CD14-positive monocyte (primary cell): ENCODE measurements around the gene NEDD8. TPM values are rescaled to one million over a fixed set of nuclear protein-coding genes. Genes with fewer than 3 reads are reported as not detected.

ENCODE experiments used
- DNase-seq, 3 donors: peaks; one replicate each; pipeline ENCODE4 v3.0.0-alpha.2; 2011 to 2022
- H2AFZ ChIP-seq: 2 replicates; pipeline ENCODE4 v1.6.0; 2012; ENCODE audit warnings: mild to moderate bottlenecking, low read depth, low read length, inconsistent platforms; ENCODE audit not compliant: insufficient read depth, poor library complexity, severe bottlenecking
- H3K27ac ChIP-seq, 2 donors: 1 replicate in 1 of 2; 2 replicates in 1 of 2; pipeline ENCODE4 v1.5.1; 2012 to 2013; ENCODE audit warnings: low read length in 2 of 2, control low read depth in 1 of 2, inconsistent platforms in 1 of 2, low read depth in 1 of 2, mild to moderate bottlenecking in 1 of 2
- H3K27me3 ChIP-seq, 2 donors: one replicate each; pipeline versions ENCODE4 v1.6.0 to v1.6.1; 2011 to 2013; ENCODE audit warnings: low read length in 2 of 2; ENCODE audit not compliant: control insufficient read depth in 2 of 2, insufficient read depth in 2 of 2
- H3K36me3 ChIP-seq, 2 donors: replicated peaks in 1 of 2; 1 replicate in 1 of 2; 2 replicates in 1 of 2; pipeline versions ENCODE4 v1.5.1 to v1.6.1; 2012 to 2013; ENCODE audit warnings: low read length in 2 of 2, control low read depth in 1 of 2, inconsistent platforms in 1 of 2, mild to moderate bottlenecking in 1 of 2; ENCODE audit not compliant: insufficient read depth in 2 of 2, control insufficient read depth in 1 of 2
- H3K4me1 ChIP-seq, 2 donors: 1 replicate in 1 of 2; 2 replicates in 1 of 2; pipeline versions ENCODE4 v1.5.1 to v1.6.1; 2012 to 2013; ENCODE audit warnings: low read length in 2 of 2, control low read depth in 1 of 2, inconsistent platforms in 1 of 2, mild to moderate bottlenecking in 1 of 2, moderate library complexity in 1 of 2; ENCODE audit not compliant: insufficient read depth in 2 of 2, control insufficient read depth in 1 of 2
- H3K4me2 ChIP-seq: replicated peaks from 2 replicates; pipeline ENCODE3; 2012; ENCODE audit warnings: low read length, moderate library complexity, mild to moderate bottlenecking; ENCODE audit not compliant: poor library complexity, severe bottlenecking; ENCODE audit errors: extremely low read depth
- H3K4me3 ChIP-seq, 3 experiments: fragments of 200-600 bp in 1 of 3; sonication (generic) in 1 of 3; replicated peaks in 1 of 3; 1 replicate in 2 of 3; 2 replicates in 1 of 3; pipeline ENCODE4 v1.5.1; 2011 to 2013; ENCODE audit warnings: low read length in 3 of 3, mild to moderate bottlenecking in 3 of 3, control low read depth in 2 of 3, low read depth in 2 of 3, inconsistent platforms in 1 of 3, moderate library complexity in 1 of 3
- H3K79me2 ChIP-seq: 2 replicates; pipeline ENCODE4 v1.6.0; 2012; ENCODE audit warnings: mild to moderate bottlenecking, control low read depth, inconsistent platforms, low read length, moderate library complexity; ENCODE audit not compliant: insufficient read depth
- H3K9ac ChIP-seq: 2 replicates; pipeline ENCODE4 v1.6.0; 2017; ENCODE audit warnings: low read length, mild to moderate bottlenecking; ENCODE audit not compliant: insufficient read depth, poor library complexity, severe bottlenecking
- H3K9me3 ChIP-seq, 2 donors: replicated peaks in 1 of 2; 1 replicate in 1 of 2; 2 replicates in 1 of 2; pipeline versions ENCODE4 v1.5.1 to v1.6.1; 2012 to 2013; ENCODE audit warnings: low read length in 2 of 2, control low read depth in 1 of 2; ENCODE audit not compliant: control insufficient read depth in 1 of 2, insufficient read depth in 1 of 2
- H4K20me1 ChIP-seq: 2 replicates; pipeline ENCODE4 v1.6.0; 2012; ENCODE audit warnings: mild to moderate bottlenecking, low read length, control low read depth, moderate library complexity; ENCODE audit not compliant: insufficient read depth
- H3K27ac Mint-ChIP-seq, 7 donors: one replicate each; pipeline ENCODE4 v1.8.0; 2020; ENCODE audit warnings: mild to moderate bottlenecking in 7 of 7, mixed read lengths in 7 of 7, moderate library complexity in 6 of 7, inconsistent platforms in 2 of 7
- H3K27me3 Mint-ChIP-seq, 3 donors: one replicate each; pipeline ENCODE4 v1.8.0; 2021 to 2022; ENCODE audit warnings: low read depth in 3 of 3, mild to moderate bottlenecking in 3 of 3, mixed read lengths in 3 of 3, moderate library complexity in 3 of 3, inconsistent platforms in 1 of 3
- H3K36me3 Mint-ChIP-seq, 2 donors: one replicate each; pipeline ENCODE4 v1.8.0; 2020; ENCODE audit warnings: mixed read lengths in 2 of 2, inconsistent platforms in 1 of 2, mild to moderate bottlenecking in 1 of 2
- H3K4me1 Mint-ChIP-seq: one replicate; pipeline ENCODE4 v1.8.0; 2020; ENCODE audit warnings: mild to moderate bottlenecking, mixed read lengths
- H3K4me3 Mint-ChIP-seq, 2 donors: one replicate each; pipeline ENCODE4 v1.8.0; 2020; ENCODE audit warnings: mild to moderate bottlenecking in 2 of 2, mixed read lengths in 2 of 2, moderate library complexity in 1 of 2
- H3K9me3 Mint-ChIP-seq, 7 donors: one replicate each; pipeline ENCODE4 v1.8.0; 2020 to 2022; ENCODE audit warnings: mixed read lengths in 7 of 7, mild to moderate bottlenecking in 6 of 7, moderate library complexity in 6 of 7, inconsistent platforms in 2 of 7
- CTCF ChIP-seq: fragments of 200-600 bp; IDR thresholded peaks from one replicate; pipeline ENCODE4 v1.8.0; 2022; ENCODE audit warnings: antibody characterized with exemption, mild to moderate bottlenecking
- WGBS: methylation state at CpG from one replicate; pipeline ENCODE4 v1.1.5; 2013; ENCODE audit warnings: missing lambda C conversion rate; ENCODE audit not compliant: insufficient coverage; 5-methylcytosine and 5-hydroxymethylcytosine counted together
- intact Hi-C, 2 donors: fragments of 100-400 bp; cut with micrococcal nuclease; formaldehyde crosslinking; loops; one replicate each; pipeline versions ENCODE4 v1.15.0 to v1.15.1; 2023
- polyA plus RNA-seq, 3 donors: library from polyadenylated mRNA; depleted of rRNA in 1 of 3; unstranded in 2 of 3; stranded (reverse) in 1 of 3; fragments of 300-500 nt in 2 of 3; fragments of >200 nt in 1 of 3; fragmentation: Illumina TruSeq in 2 of 3; gene quantifications; 1 replicate in 2 of 3; 2 replicates in 1 of 3; pipeline ENCODE4 v1.2.3, GENCODE V29; 2012 to 2021

Gene NEDD8
- polyA plus RNA-seq, 3 donors = 164 to 335 (median 306) TPM

DNA sequence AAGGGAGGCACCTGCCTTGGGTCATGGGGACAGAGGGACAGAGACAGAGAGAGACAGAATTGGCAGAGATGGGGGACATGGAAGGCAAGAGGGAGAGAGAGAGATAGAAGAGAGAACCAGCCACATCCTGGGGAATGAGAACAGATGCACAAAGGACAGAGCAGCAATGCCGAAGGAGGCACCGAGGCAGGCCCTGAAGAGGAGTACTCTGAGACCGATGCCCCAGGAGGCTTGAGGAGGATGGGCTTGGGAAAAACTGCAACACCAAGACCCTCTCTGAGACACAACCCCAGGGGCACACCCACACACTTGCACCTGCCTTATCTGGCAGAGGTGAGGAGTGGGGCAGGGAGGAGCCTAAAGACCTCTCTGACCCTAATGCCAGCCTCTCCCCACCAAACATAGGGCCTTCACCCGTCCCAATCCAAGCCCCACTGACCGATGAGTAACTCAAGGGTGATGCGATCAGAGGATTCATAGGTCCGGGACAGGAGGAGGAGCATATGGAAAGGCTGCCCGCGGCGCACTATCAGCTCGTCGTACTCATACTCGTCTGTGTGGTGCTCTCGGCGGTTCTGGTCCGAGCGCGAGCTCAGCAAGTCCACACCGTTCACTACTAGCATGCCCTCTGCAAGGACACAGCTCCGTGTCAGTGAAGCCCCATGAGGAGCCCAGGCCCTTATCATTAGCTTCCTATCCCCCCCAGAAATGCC lies 29.2 kb upstream of the NEDD8 start:
- DNase-seq = no peak
- intact Hi-C loops = no loop called here

DNA sequence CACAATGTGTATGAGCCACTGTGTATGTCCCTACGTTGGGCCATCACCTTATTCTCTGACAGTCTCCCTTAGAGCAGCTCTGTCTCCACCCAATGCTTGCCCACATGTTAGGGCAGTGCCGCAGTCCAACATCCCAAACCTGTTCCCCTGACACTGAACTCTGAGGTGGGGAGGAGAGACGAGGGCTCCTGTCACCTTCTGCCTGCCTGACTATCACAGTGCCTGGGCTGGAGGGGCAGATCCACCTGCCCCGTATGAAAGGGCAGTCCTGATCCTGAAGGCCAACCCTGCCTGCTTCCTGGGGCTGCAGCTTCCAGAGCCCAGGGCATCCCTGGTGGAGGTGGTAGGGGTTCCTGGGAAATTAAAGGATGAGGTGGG lies 28.6 kb upstream of the NEDD8 start:
- H3K4me1 Mint-ChIP-seq = no peaks in the 10 kb centered on the region
- H3K27ac Mint-ChIP-seq = peak overlapping the region in 2 of 7 donors; percentile 4 to 70
- no peak for TF ChIP-seq CTCF

More for the DNA sequence above, 29.2 kb upstream of the NEDD8 start:
- Histone ChIP-seq H3K27ac (no peak overlapping the region), H4K20me1 (no peaks in the 10 kb centered on the region), H3K4me1 (no peaks in the 10 kb centered on the region), H3K79me2 (no peaks in the 10 kb centered on the region), H3K4me2 (no peak overlapping the region), H3K36me3 (peaks cover 44 to 80% of the 10 kb centered on the region in 2 donors), H3K9ac (no peak overlapping the region), H3K9me3 (no peaks in the 10 kb centered on the region), H3K4me3 (no peak overlapping the region), H3K27me3 (no peaks in the 10 kb centered on the region), H2AFZ (no peak overlapping the region)
- no peak for TF ChIP-seq CTCF
- no peaks in the 10 kb centered on the region for H3K9me3 Mint-ChIP-seq
- no peaks in the 10 kb centered on the region for H3K4me1 Mint-ChIP-seq
- H3K27ac Mint-ChIP-seq = peak overlapping the region in 4 of 7 donors; percentile 4 to 73 (median 44)
- H3K4me3 Mint-ChIP-seq = no peak overlapping the region
- H3K36me3 Mint-ChIP-seq = peaks cover 67 to 84% of the 10 kb centered on the region in 2 donors
- 95% methylated on average over 14 of the region's 20 CpGs for WGBS
- peaks cover 0 to 2% (median 1%) of the 10 kb centered on the region in 3 donors for H3K27me3 Mint-ChIP-seq

More for the DNA sequence above, 28.6 kb upstream of the NEDD8 start:
- peaks cover 39 to 80% of the 10 kb centered on the region in 2 donors for H3K36me3 ChIP-seq
- Mint-ChIP-seq H3K4me3 (no peak overlapping the region), H3K27me3 (peaks cover 0 to 2% (median 1%) of the 10 kb centered on the region in 3 donors), H3K36me3 (peaks cover 64 to 81% of the 10 kb centered on the region in 2 donors), H3K9me3 (no peaks in the 10 kb centered on the region)
- no peak overlapping the region for H3K4me2 ChIP-seq
- 80% methylated on average over 1 of the region's 4 CpGs for WGBS
- H3K27me3 ChIP-seq = no peaks in the 10 kb centered on the region
- no peak overlapping the region for H3K27ac ChIP-seq
- no peaks in the 10 kb centered on the region for H4K20me1 ChIP-seq
- no peak for DNase-seq
- intact Hi-C loops = no loop called here
- no peak overlapping the region for H2AFZ ChIP-seq
- no peaks in the 10 kb centered on the region for H3K79me2 ChIP-seq
- no peaks in the 10 kb centered on the region for H3K4me1 ChIP-seq
- H3K9ac ChIP-seq = no peak overlapping the region
- no peak overlapping the region for H3K4me3 ChIP-seq
- H3K9me3 ChIP-seq = no peaks in the 10 kb centered on the region
